A549 (cell line): ENCODE measurements around the gene HDHD5. TPM values are rescaled to one million over a fixed set of nuclear protein-coding genes. Genes with fewer than 3 reads are reported as not detected.

Experiments used
- ATAC-seq, 2 experiments: fragments of 200-7000 bp in 1 of 2; fragments of >200 bp in 1 of 2; cut with Nextera tagmentation in 1 of 2; cut with Tn5 transposase in 1 of 2; 3 replicates each; pipeline versions ENCODE4 v1.8.0 to v1.9.1; 2018 to 2020; ENCODE audit warnings: mild to moderate bottlenecking in 1 of 2, moderate library complexity in 1 of 2
- CTCF ChIA-PET: fragments of 300-600 bp; sonication (Branson Sonifier 250); formaldehyde crosslinking; extraction: SDS; loops from one replicate; lab custom pipeline; 2021; ENCODE audit warnings: antibody characterized with exemption, inconsistent platforms; lab: Yijun Ruan, JAX
- POLR2A ChIA-PET: fragments of 350-600 bp; formaldehyde crosslinking; extraction: SDS; loops from one replicate; lab custom pipeline; 2021; ENCODE audit warnings: antibody characterized with exemption, inconsistent platforms; lab: Yijun Ruan, JAX
- DNase-seq, 2 experiments: peaks; one replicate each; pipeline versions ENCODE4 v3.0.0 to v3.0.0-alpha.2; 2011 to 2016; ENCODE audit warnings: low read depth in 1 of 2, low spot score in 1 of 2
- FAIRE-seq: peaks from 2 replicates; lab custom pipeline; 2011; peaks lifted over from hg19 to GRCh38; lab: Jason Lieb, UNC
- H3K27ac ChIP-seq, 2 experiments: fragments of >200 bp; sonication (Bioruptor Twin); formaldehyde crosslinking; 3 replicates each; pipeline ENCODE4 v1.5.1; 2016 to 2017
- H3K4me1 ChIP-seq: fragments of >200 bp; sonication (Bioruptor Twin); formaldehyde crosslinking; 3 replicates; pipeline ENCODE4 v1.6.1; 2016
- H3K4me2 ChIP-seq: fragments of >200 bp; sonication (Bioruptor Twin); formaldehyde crosslinking; 3 replicates; pipeline ENCODE4 v1.6.1; 2016
- H3K4me3 ChIP-seq: fragments of >200 bp; sonication (Bioruptor Twin); formaldehyde crosslinking; 3 replicates; pipeline ENCODE4 v1.5.1; 2016
- H3K9me3 ChIP-seq: fragments of >200 bp; sonication (Bioruptor Twin); formaldehyde crosslinking; 3 replicates; pipeline ENCODE4 v1.6.1; 2016
- BHLHE40 ChIP-seq: IDR thresholded peaks from 2 replicates; pipeline ENCODE4 v1.6.1; 2012; ENCODE audit warnings: low read depth, low read length, inconsistent platforms
- CEBPB ChIP-seq, 2 experiments: fragments of >200 bp in 1 of 2; sonication (Bioruptor Twin) in 1 of 2; formaldehyde crosslinking in 1 of 2; IDR thresholded peaks; 2 replicates each; pipeline ENCODE4 v1.6.1; 2012 to 2016
- CHD4 ChIP-seq: fragments of 200-600 bp; sonication (generic); IDR thresholded peaks from 2 replicates; pipeline ENCODE4 v1.6.1; 2016; ENCODE audit warnings: antibody characterized with exemption, mild to moderate bottlenecking, borderline replicate concordance
- EHF ChIP-seq: fragments of 250-450 bp; sonication (Bioruptor Pico); IDR thresholded peaks from 2 replicates; pipeline ENCODE4 v1.5.0; 2020; ENCODE audit warnings: mild to moderate bottlenecking
- ESRRA ChIP-seq: fragments of 150-350 bp; IDR thresholded peaks from 2 replicates; pipeline ENCODE4 v1.6.1; 2014; ENCODE audit warnings: mild to moderate bottlenecking, low read length, borderline replicate concordance
- FOSL2 ChIP-seq, 2 experiments: fragments of 450-650 bp in 1 of 2; fragments of >200 bp in 1 of 2; sonication (Bioruptor Twin) in 1 of 2; formaldehyde crosslinking; IDR thresholded peaks; 2 replicates each; pipeline versions ENCODE4 v1.5.0 to v1.6.1; 2016 to 2020; ENCODE audit warnings: mild to moderate bottlenecking in 1 of 2, moderate library complexity in 1 of 2
- HDAC2 ChIP-seq: fragments of 200-600 bp; sonication (generic); IDR thresholded peaks from 2 replicates; pipeline ENCODE4 v1.6.1; 2016
- HOXA7 ChIP-seq: fragments of 250-450 bp; sonication (Bioruptor Pico); IDR thresholded peaks from 2 replicates; pipeline ENCODE4 v1.5.0; 2020; ENCODE audit warnings: mild to moderate bottlenecking, moderate library complexity
- JUNB ChIP-seq: fragments of >200 bp; sonication (Bioruptor Twin); formaldehyde crosslinking; IDR thresholded peaks from 2 replicates; pipeline ENCODE4 v1.6.1; 2016
- KDM5A ChIP-seq: fragments of 200-600 bp; sonication (generic); IDR thresholded peaks from 2 replicates; pipeline ENCODE4 v1.6.1; 2016; ENCODE audit warnings: antibody characterized with exemption, mild to moderate bottlenecking
- NR3C1 ChIP-seq: fragments of >200 bp; sonication (Bioruptor Twin); formaldehyde crosslinking; IDR thresholded peaks from 3 replicates; pipeline ENCODE4 v1.6.1; 2017
- PHF8 ChIP-seq: fragments of 200-600 bp; sonication (generic); IDR thresholded peaks from 2 replicates; pipeline ENCODE4 v1.6.1; 2016; ENCODE audit warnings: low read depth, mild to moderate bottlenecking, antibody characterized with exemption, moderate library complexity, borderline replicate concordance
- POLR2A ChIP-seq: IDR thresholded peaks from 2 replicates; pipeline ENCODE4 v1.6.1; 2012; ENCODE audit warnings: mild to moderate bottlenecking, low read length
- RARB ChIP-seq: fragments of 250-450 bp; sonication (Bioruptor Pico); IDR thresholded peaks from 2 replicates; pipeline ENCODE4 v1.8.0; 2021; ENCODE audit warnings: mild to moderate bottlenecking, moderate library complexity
- RCOR1 ChIP-seq: fragments of 150-350 bp; IDR thresholded peaks from 2 replicates; pipeline ENCODE4 v1.6.1; 2014; ENCODE audit warnings: antibody characterized with exemption, low read length, low read depth
- RNF2 ChIP-seq: fragments of 200-600 bp; sonication (generic); IDR thresholded peaks from 2 replicates; pipeline ENCODE4 v1.6.1; 2016; ENCODE audit warnings: low read depth, mild to moderate bottlenecking, antibody characterized with exemption, moderate library complexity, borderline replicate concordance
- TFCP2L1 ChIP-seq: fragments of 250-450 bp; sonication (Bioruptor Pico); IDR thresholded peaks from 2 replicates; pipeline ENCODE4 v1.5.0; 2021; ENCODE audit warnings: mild to moderate bottlenecking
- ZFP36 ChIP-seq: fragments of 450-650 bp; IDR thresholded peaks from 2 replicates; pipeline ENCODE4 v1.6.1; 2014; ENCODE audit warnings: borderline replicate concordance; ENCODE audit not compliant: partially characterized antibody
- WGBS: methylation state at CpG from one replicate; pipeline ENCODE4 v1.1.6; 2017; ENCODE audit errors: missing lambda C conversion rate; 5-methylcytosine and 5-hydroxymethylcytosine counted together
- polyA plus RNA-seq, 4 experiments: library from polyadenylated mRNA; depleted of rRNA in 3 of 4; stranded (reverse); fragments of >200 nt; fragmentation: RNase III in 1 of 4; extraction: RNeasy Plus Mini Kit Qiagen cat#74134 plus additional on column Dnase treatment in 1 of 4; gene quantifications; 2 replicates in 3 of 4; 3 replicates in 1 of 4; pipeline ENCODE4 v1.2.3, GENCODE V29; 2011 to 2017
- TF ChIP-seq, protein P1 (sequence below): fragments of >200 bp; sonication (Bioruptor Twin); formaldehyde crosslinking; IDR thresholded peaks from 2 replicates; pipeline ENCODE4 v1.6.1; 2016
- TF ChIP-seq, protein P2 (sequence below): fragments of 450-650 bp; IDR thresholded peaks from 2 replicates; pipeline ENCODE4 v1.6.1; 2014; ENCODE audit warnings: antibody characterized with exemption
- TF ChIP-seq, protein P3 (sequence below): IDR thresholded peaks from 2 replicates; pipeline ENCODE4 v1.6.1; 2012
- TF ChIP-seq, protein P4 (sequence below): IDR thresholded peaks from 2 replicates; pipeline ENCODE4 v1.6.1; 2012
- TF ChIP-seq, protein P5 (sequence below): fragments of 250-450 bp; sonication (Bioruptor Pico); IDR thresholded peaks from 2 replicates; pipeline ENCODE4 v1.5.0; 2021; ENCODE audit warnings: mild to moderate bottlenecking, moderate library complexity, borderline replicate concordance
- TF ChIP-seq, protein P6 (sequence below): fragments of >200 bp; sonication (Bioruptor Twin); formaldehyde crosslinking; IDR thresholded peaks from 3 replicates; pipeline ENCODE4 v1.5.1; 2016

HDHD5 gene
- polyA plus RNA-seq, 2 of the 4 experiments (the other 2 are of a cell fraction): 19.7 to 35.5 TPM

DNA sequence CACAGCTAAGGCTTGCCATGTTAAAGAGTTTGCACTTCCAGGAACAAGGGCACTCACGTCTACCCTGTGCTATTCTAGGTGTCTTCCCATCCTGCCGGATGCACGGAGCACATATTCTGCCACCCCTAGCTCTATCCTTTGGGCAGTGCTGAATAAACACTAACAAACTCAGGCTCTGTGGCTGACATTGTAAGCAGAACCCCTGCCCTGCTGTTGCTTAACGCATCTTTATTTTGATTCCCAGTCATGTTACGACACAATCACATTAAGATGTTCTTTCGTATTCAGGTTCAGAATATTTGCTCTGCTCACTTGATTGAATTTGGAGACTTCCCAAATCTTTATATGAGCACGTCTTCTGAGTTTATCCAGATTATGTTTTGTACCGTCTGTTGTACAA lies 3.7 kb upstream of the HDHD5 start:
- Histone ChIP-seq H3K9me3 (no peaks in the 10 kb centered on the region), H3K27ac (no peak overlapping the region), H3K4me3 (no peak overlapping the region), H3K4me2 (no peak overlapping the region), H3K4me1 (peaks cover 7% of the 10 kb centered on the region; the same call in 1 of the 3 replicates)
- DNase-seq (no peak), ATAC-seq (no peak), FAIRE-seq (no peak)
- CTCF ChIA-PET: interaction anchor here (11.7 kb wide), 1 partner anchor 9 kb away, joined by 89 read pairs; no protein-coding TSS in a partner anchor
- WGBS: 67% methylated on average over 8 of the region's 8 CpGs
- POLR2A ChIA-PET: interaction anchor here (2.0 kb wide), 1 partner anchor 9 kb away, joined by 5 read pairs; no protein-coding TSS in a partner anchor
- no peak for TF ChIP-seq HOXA7 (CRISPR knock-in tag)

DNA sequence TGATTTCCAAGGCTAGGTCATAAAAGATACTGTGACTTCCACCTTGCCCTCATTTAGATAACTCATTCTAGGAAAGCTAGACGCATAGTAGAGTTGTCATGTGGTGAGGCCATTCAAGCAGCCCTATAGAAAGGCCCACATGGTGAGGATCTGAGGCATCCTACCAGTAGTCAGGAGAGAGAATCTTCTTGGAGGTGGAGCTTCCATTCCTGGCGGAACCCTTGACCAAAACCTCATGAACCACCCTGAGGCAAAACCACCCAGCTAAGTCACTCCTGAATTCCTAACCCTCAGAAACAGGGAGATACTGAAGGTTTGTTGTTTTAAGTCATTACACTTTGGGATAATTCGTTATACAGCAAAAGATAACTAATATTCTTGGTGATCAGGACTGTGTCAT lies 2.9 kb upstream of the HDHD5 start:
- no peak for TF ChIP-seq JUNB
- TF ChIP-seq TFCP2L1: no peak
- TF ChIP-seq, protein P1, sequence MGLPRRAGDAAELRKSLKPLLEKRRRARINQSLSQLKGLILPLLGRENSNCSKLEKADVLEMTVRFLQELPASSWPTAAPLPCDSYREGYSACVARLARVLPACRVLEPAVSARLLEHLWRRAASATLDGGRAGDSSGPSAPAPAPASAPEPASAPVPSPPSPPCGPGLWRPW: no peak
- TF ChIP-seq, protein P2, sequence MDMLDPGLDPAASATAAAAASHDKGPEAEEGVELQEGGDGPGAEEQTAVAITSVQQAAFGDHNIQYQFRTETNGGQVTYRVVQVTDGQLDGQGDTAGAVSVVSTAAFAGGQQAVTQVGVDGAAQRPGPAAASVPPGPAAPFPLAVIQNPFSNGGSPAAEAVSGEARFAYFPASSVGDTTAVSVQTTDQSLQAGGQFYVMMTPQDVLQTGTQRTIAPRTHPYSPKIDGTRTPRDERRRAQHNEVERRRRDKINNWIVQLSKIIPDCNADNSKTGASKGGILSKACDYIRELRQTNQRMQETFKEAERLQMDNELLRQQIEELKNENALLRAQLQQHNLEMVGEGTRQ: no peak
- no peak for TF ChIP-seq CHD4
- TF ChIP-seq, protein P3, sequence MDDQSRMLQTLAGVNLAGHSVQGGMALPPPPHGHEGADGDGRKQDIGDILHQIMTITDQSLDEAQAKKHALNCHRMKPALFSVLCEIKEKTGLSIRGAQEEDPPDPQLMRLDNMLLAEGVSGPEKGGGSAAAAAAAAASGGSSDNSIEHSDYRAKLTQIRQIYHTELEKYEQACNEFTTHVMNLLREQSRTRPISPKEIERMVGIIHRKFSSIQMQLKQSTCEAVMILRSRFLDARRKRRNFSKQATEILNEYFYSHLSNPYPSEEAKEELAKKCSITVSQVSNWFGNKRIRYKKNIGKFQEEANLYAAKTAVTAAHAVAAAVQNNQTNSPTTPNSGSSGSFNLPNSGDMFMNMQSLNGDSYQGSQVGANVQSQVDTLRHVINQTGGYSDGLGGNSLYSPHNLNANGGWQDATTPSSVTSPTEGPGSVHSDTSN: no peak
- no peak for TF ChIP-seq ESRRA
- TF ChIP-seq POLR2A: no peak
- TF ChIP-seq KDM5A: no peak
- TF ChIP-seq CEBPB (IDR thresholded peaks at IDR 0.05): no peak
- TF ChIP-seq, protein P4, sequence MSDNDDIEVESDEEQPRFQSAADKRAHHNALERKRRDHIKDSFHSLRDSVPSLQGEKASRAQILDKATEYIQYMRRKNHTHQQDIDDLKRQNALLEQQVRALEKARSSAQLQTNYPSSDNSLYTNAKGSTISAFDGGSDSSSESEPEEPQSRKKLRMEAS: no peak
- TF ChIP-seq PHF8: no peak
- TF ChIP-seq, protein P5, sequence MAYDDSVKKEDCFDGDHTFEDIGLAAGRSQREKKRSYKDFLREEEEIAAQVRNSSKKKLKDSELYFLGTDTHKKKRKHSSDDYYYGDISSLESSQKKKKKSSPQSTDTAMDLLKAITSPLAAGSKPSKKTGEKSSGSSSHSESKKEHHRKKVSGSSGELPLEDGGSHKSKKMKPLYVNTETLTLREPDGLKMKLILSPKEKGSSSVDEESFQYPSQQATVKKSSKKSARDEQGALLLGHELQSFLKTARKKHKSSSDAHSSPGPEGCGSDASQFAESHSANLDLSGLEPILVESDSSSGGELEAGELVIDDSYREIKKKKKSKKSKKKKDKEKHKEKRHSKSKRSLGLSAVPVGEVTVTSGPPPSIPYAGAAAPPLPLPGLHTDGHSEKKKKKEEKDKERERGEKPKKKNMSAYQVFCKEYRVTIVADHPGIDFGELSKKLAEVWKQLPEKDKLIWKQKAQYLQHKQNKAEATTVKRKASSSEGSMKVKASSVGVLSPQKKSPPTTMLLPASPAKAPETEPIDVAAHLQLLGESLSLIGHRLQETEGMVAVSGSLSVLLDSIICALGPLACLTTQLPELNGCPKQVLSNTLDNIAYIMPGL: no peak
- TF ChIP-seq, protein P6, sequence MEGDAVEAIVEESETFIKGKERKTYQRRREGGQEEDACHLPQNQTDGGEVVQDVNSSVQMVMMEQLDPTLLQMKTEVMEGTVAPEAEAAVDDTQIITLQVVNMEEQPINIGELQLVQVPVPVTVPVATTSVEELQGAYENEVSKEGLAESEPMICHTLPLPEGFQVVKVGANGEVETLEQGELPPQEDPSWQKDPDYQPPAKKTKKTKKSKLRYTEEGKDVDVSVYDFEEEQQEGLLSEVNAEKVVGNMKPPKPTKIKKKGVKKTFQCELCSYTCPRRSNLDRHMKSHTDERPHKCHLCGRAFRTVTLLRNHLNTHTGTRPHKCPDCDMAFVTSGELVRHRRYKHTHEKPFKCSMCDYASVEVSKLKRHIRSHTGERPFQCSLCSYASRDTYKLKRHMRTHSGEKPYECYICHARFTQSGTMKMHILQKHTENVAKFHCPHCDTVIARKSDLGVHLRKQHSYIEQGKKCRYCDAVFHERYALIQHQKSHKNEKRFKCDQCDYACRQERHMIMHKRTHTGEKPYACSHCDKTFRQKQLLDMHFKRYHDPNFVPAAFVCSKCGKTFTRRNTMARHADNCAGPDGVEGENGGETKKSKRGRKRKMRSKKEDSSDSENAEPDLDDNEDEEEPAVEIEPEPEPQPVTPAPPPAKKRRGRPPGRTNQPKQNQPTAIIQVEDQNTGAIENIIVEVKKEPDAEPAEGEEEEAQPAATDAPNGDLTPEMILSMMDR: no peak
- no peak for TF ChIP-seq EHF
- no peak for TF ChIP-seq BHLHE40
- ATAC-seq (no peak), FAIRE-seq (no peak), DNase-seq (no peak)
- ChIA-PET POLR2A (interaction anchor here (2.0 kb wide), 2 partner anchors 10 kb away, joined by 5 to 7 read pairs; no protein-coding TSS in a partner anchor), CTCF (interaction anchor here (1.5 to 11.7 kb wide), 2 partner anchors 10 to 339 kb away, joined by 3 to 89 read pairs; no protein-coding TSS in a partner anchor)
- no peak overlapping the region for H3K4me2 ChIP-seq
- peaks cover 14% of the 10 kb centered on the region; the same call in 2 of the 3 replicates for H3K4me1 ChIP-seq
- no peaks in the 10 kb centered on the region for H3K9me3 ChIP-seq
- H3K27ac ChIP-seq: no peak overlapping the region
- 90% methylated on average over 3 of the region's 3 CpGs for WGBS
- H3K4me3 ChIP-seq: no peak overlapping the region

DNA sequence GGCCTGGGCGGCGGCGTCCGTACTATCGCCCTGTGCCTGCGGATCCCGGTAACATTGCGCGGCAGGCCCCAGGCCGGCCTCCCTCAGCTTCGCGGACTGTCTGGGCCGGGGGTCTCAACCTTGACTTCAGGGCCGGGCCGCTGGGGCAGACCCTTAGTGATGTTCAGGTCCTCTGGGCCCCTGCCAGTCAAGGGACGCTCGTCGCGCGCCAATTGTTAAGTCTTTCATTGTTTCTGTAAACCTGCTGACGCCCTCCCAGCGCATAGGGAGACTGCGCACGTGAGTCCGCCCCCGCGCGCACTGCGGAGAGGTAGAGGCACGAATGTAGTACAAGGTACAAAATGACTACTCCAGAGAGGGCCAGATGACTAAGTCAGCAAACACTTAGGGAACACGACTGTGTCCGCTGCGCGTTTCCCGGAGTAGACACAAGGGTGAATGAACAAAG lies 451 bp upstream of the HDHD5 start:
- peak overlapping the region; percentile 93 to 97 for H3K27ac ChIP-seq
- POLR2A ChIA-PET: interaction anchor here (0.7 to 2.6 kb wide), 2 partner anchors 12 to 169 kb away, joined by 5 to 16 read pairs; no protein-coding TSS in a partner anchor
- H3K4me1 ChIP-seq: peaks cover 14% of the 10 kb centered on the region; the same call in 2 of the 3 replicates
- peak overlapping the region; percentile 90 for H3K4me3 ChIP-seq
- FAIRE-seq: no peak
- no peaks in the 10 kb centered on the region for H3K9me3 ChIP-seq
- CTCF ChIA-PET: interaction anchor here (0.7 to 11.7 kb wide), 4 partner anchors 9 to 612 kb away, joined by 3 to 89 read pairs (median 6); no protein-coding TSS in a partner anchor
- DNase-seq: peak; percentile 13 to 48
- 10% methylated on average over 2 of the region's 35 CpGs for WGBS
- H3K4me2 ChIP-seq: peak overlapping the region; percentile 90
- peak; percentile 55 to 62 for ATAC-seq
- TF ChIP-seq RARB (CRISPR knock-in tag): no peak
- peak; percentile 21; the same call in 1 of the 2 replicates for TF ChIP-seq HDAC2
- TF ChIP-seq NR3C1: no peak
- TF ChIP-seq, protein P6: no peak
- TF ChIP-seq KDM5A: no peak
- no peak for TF ChIP-seq ZFP36
- no peak for TF ChIP-seq RCOR1
- TF ChIP-seq RNF2: no peak
- TF ChIP-seq, protein P3: no peak
- TF ChIP-seq FOSL2 (IDR thresholded peaks at IDR 0.05): no peak
- no peak for TF ChIP-seq FOSL2 (CRISPR knock-in tag; IDR thresholded peaks at IDR 0.05)
